ENCODE results near the gene TFF3. TPM values are rescaled to one million over a fixed set of nuclear protein-coding genes. Genes with fewer than 3 reads are reported as not detected.

The TFF3 gene
- total and polyA plus RNA-seq, 2 of the 13 experiments (the other 11 are each of a cell fraction or from before 2014, with no cell fraction given) = 14.2 to 26.9 TPM

GRCh38 chr21:42271065-42271464 is 44.1 kb downstream of the TFF3 start (continued):
- TF ChIP-seq CCDC6 (CRISPR knock-in tag; IDR thresholded peaks at IDR 0.05) (no peak), HBP1 (CRISPR knock-in tag; IDR thresholded peaks at IDR 0.05; ENCODE audit: low read depth) (no peak)

- DNase-seq (ENCODE audit: low spot score) (no peak), FAIRE-seq (no peak), ATAC-seq (no peak)
- in situ Hi-C loops (cut with HindIII; ENCODE audit: extremely low pct_ligation_motif_present, low pct_unique_long_range_greater_than_20kb) = no loop called here
- Histone ChIP-seq H2AFZ (ENCODE audit: low read length) (no peak overlapping the region), H3K9ac (ENCODE audit: insufficient read depth, low read depth, low read length) (no peak overlapping the region), H4K20me1 (ENCODE audit: insufficient read depth, low read length) (no peaks in the 10 kb centered on the region), H3K27ac (ENCODE audit: extremely low read length, insufficient read depth, low read length) (no peak overlapping the region), H3K79me2 (ENCODE audit: insufficient read depth, low read length) (no peaks in the 10 kb centered on the region), H3K4me3 (replicated peaks in 1 of 3; ENCODE audit: insufficient read depth in 1 of 3, low read depth in 2 of 3, low read length in 3 of 3) (no peak overlapping the region), H3K36me3 (replicated peaks in 1 of 2; ENCODE audit: control insufficient read depth in 1 of 2, insufficient read depth in 2 of 2, low read length in 2 of 2) (no peaks in the 10 kb centered on the region), H3K9me3 (ENCODE audit: low read length) (no peaks in the 10 kb centered on the region), H3K4me2 (ENCODE audit: low read depth, low read length) (no peak overlapping the region), H3K4me1 (ENCODE audit: insufficient read depth, low read length) (no peaks in the 10 kb centered on the region), H3K27me3 (ENCODE audit: control insufficient read depth in 1 of 2, insufficient read depth in 2 of 2, low read length in 2 of 2) (peaks cover 4 to 20% of the 10 kb centered on the region in 2 experiments; a peak in 2 of 5 replicates)
- ChIA-PET CTCF (ENCODE audit: low intra/inter-chr PET ratio, low total read pairs) (no interaction called here), POLR2A (no interaction called here)
- BruUV-seq (replicated peaks) = no TSS peak
- no peak for TF ChIP-seq ZNF777 (CRISPR knock-in tag; IDR thresholded peaks at IDR 0.05)
- no peak for TF ChIP-seq MEF2D (CRISPR knock-in tag; IDR thresholded peaks at IDR 0.05)
- TF ChIP-seq ZMAT3 (CRISPR knock-in tag; conservative IDR thresholded peaks at IDR 0.05) = no peak
- no peak for TF ChIP-seq ZNF780A (CRISPR knock-in tag; IDR thresholded peaks at IDR 0.05)
- TF ChIP-seq, protein P1, sequence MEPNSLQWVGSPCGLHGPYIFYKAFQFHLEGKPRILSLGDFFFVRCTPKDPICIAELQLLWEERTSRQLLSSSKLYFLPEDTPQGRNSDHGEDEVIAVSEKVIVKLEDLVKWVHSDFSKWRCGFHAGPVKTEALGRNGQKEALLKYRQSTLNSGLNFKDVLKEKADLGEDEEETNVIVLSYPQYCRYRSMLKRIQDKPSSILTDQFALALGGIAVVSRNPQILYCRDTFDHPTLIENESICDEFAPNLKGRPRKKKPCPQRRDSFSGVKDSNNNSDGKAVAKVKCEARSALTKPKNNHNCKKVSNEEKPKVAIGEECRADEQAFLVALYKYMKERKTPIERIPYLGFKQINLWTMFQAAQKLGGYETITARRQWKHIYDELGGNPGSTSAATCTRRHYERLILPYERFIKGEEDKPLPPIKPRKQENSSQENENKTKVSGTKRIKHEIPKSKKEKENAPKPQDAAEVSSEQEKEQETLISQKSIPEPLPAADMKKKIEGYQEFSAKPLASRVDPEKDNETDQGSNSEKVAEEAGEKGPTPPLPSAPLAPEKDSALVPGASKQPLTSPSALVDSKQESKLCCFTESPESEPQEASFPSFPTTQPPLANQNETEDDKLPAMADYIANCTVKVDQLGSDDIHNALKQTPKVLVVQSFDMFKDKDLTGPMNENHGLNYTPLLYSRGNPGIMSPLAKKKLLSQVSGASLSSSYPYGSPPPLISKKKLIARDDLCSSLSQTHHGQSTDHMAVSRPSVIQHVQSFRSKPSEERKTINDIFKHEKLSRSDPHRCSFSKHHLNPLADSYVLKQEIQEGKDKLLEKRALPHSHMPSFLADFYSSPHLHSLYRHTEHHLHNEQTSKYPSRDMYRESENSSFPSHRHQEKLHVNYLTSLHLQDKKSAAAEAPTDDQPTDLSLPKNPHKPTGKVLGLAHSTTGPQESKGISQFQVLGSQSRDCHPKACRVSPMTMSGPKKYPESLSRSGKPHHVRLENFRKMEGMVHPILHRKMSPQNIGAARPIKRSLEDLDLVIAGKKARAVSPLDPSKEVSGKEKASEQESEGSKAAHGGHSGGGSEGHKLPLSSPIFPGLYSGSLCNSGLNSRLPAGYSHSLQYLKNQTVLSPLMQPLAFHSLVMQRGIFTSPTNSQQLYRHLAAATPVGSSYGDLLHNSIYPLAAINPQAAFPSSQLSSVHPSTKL (CRISPR knock-in tag; IDR thresholded peaks at IDR 0.05) = no peak
- TF ChIP-seq ZNF431 (CRISPR knock-in tag; IDR thresholded peaks at IDR 0.05; ENCODE audit: borderline replicate concordance, low read depth) = no peak
- TF ChIP-seq ZBTB21 (CRISPR knock-in tag; IDR thresholded peaks at IDR 0.05) = no peak
- no peak for TF ChIP-seq ZNF30 (CRISPR knock-in tag; IDR thresholded peaks at IDR 0.05)
- no peak for TF ChIP-seq NFE2L1 (CRISPR knock-in tag; IDR thresholded peaks at IDR 0.05; ENCODE audit: borderline replicate concordance)
- no peak for TF ChIP-seq PRMT3 (CRISPR knock-in tag; IDR thresholded peaks at IDR 0.05; ENCODE audit: borderline replicate concordance, low read depth)
- TF ChIP-seq HMG20B (CRISPR knock-in tag; conservative IDR thresholded peaks at IDR 0.05) = no peak
- no peak for TF ChIP-seq SMAD1 (CRISPR knock-in tag; IDR thresholded peaks at IDR 0.05; ENCODE audit: borderline replicate concordance, low read depth)
- TF ChIP-seq ZNF816 (CRISPR knock-in tag; IDR thresholded peaks at IDR 0.05; ENCODE audit: borderline replicate concordance) = no peak
- no peak for TF ChIP-seq ZC3H4 (CRISPR knock-in tag; IDR thresholded peaks at IDR 0.05; ENCODE audit: borderline replicate concordance)
- TF ChIP-seq ZSCAN5A (CRISPR knock-in tag; IDR thresholded peaks at IDR 0.05; ENCODE audit: borderline replicate concordance) = no peak
- TF ChIP-seq ZNF660 (CRISPR knock-in tag; IDR thresholded peaks at IDR 0.05; ENCODE audit: borderline replicate concordance, low read depth) = no peak
- intact Hi-C loops (cut with micrococcal nuclease; ENCODE audit: unreplicated experiment) = no loop called here
- WGBS (ENCODE audit: low lambda C conversion rate) = 13% methylated on average over 6 of the region's 10 CpGs
Measured at GRCh38 chr21:42269386-42269785, 45.8 kb downstream of the TFF3 start.
